WTC11 (cell line): ENCODE results near the gene TAF15. TPM values are rescaled to one million over a fixed set of nuclear protein-coding genes. Genes with fewer than 3 reads are reported as not detected.

Source experiments
- ATAC-seq: fragments of 200-7000 bp; cut with Tn5 transposase; 2 replicates; pipeline ENCODE4 v1.10.0; 2021; ENCODE audit warnings: mild to moderate bottlenecking, moderate library complexity
- CTCF ChIA-PET: fragments of 300-600 bp; sonication (Branson Sonifier 250); formaldehyde crosslinking; loops from one replicate; lab custom pipeline; 2021; ENCODE audit warnings: antibody characterized with exemption; lab: Charles Lee
- POLR2A ChIA-PET: fragments of 350-600 bp; sonication (Branson Sonifier 250); formaldehyde crosslinking; loops from one replicate; lab custom pipeline; 2021; ENCODE audit warnings: antibody characterized with exemption; lab: Charles Lee
- DNase-seq: peaks from one replicate; pipeline ENCODE4 v3.0.0; 2021; ENCODE audit warnings: low spot score
- H3K27ac Mint-ChIP-seq: 2 replicates; pipeline ENCODE4 v1.8.0; 2021; ENCODE audit warnings: mixed read lengths
- H3K27me3 Mint-ChIP-seq: 2 replicates; pipeline ENCODE4 v1.8.0; 2021; ENCODE audit warnings: low read depth, mild to moderate bottlenecking, moderate library complexity, mixed read lengths
- H3K36me3 Mint-ChIP-seq: 2 replicates; pipeline ENCODE4 v1.8.0; 2021; ENCODE audit warnings: mixed read lengths
- H3K4me1 Mint-ChIP-seq: 2 replicates; pipeline ENCODE4 v1.8.0; 2022; ENCODE audit warnings: mixed read lengths
- H3K4me3 Mint-ChIP-seq: 2 replicates; pipeline ENCODE4 v1.8.0; 2021; ENCODE audit warnings: mild to moderate bottlenecking, moderate library complexity, mixed read lengths
- H3K9me3 Mint-ChIP-seq: 2 replicates; pipeline ENCODE4 v1.8.0; 2021; ENCODE audit warnings: mixed read lengths
- ETV6 ChIP-seq: sonication (generic); formaldehyde crosslinking; IDR thresholded peaks from 2 replicates; pipeline ENCODE4 v1.8.1; 2022; ENCODE audit warnings: mild to moderate bottlenecking, missing genetic modification reagents
- NR1H2 ChIP-seq: sonication (generic); formaldehyde crosslinking; IDR thresholded peaks from 2 replicates; pipeline ENCODE4 v1.9.0; 2021; ENCODE audit warnings: mild to moderate bottlenecking, moderate library complexity, missing genetic modification reagents
- ZNF423 ChIP-seq: fragments of 250-450 bp; sonication (Bioruptor Pico); IDR thresholded peaks from 2 replicates; pipeline ENCODE4 v2.1.2; 2022; ENCODE audit warnings: mild to moderate bottlenecking, moderate library complexity
- total RNA-seq: library from RNA; stranded (reverse); gene quantifications from 3 replicates; pipeline ENCODE4 v1.2.3, GENCODE V29; 2021
- TF ChIP-seq, protein P1 (sequence below): fragments of 250-450 bp; sonication (Bioruptor Pico); conservative IDR thresholded peaks from 2 replicates; pipeline ENCODE4 v1.9.0; 2021; ENCODE audit warnings: mild to moderate bottlenecking

The TAF15 gene
- total RNA-seq, 1 experiment from 2014 or later: 273 TPM

DNA sequence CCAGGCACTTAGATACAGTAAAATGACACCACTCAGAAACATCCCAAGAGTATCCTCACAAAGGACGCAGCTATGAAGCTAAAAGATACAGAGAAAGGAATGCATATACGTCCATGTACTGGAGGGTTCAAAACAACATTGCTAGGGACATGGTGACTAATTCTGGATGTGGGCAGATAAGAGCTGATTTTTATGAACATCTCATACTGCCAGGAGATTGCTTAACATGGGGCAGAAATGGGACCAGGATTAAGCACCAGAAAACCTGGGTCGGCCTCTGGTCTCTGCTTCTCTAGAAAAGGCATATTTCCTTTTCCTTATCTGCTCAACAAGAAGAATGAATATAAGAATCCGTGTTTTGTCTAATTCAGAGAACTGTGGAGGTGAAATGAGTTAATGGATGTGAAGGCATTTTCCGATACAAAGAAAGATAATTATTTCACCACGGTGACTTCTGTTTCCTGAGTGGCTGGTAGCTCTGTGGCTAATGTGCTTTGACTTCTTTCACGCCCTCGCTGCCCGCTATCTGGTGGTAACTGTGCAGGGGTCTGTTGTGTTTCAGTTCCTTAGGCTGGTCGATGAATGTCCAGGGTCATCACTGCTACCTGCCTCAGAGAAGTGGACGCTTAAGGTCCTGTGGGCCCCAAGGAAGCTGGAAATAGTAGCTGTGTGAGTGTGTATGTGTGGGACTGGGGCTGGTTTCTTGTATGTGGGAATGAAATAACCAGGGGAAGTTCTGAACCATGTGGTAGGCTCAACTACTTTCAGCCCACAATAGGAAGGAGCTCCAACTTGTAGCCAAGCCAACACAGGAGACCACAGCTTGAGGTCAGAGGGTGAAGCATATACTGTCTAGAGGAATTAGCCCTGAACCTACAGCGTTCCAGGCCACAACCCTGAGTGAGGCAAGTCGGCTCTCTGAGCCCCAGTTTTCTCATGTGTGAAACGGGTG, 86.6 kb downstream of the TAF15 start:
- CTCF ChIA-PET: interaction anchor here (0.6 kb wide), 1 partner anchor 132 kb away, joined by 3 read pairs; no protein-coding TSS in a partner anchor

More for the DNA sequence above, 86.6 kb downstream of the TAF15 start:
- DNase-seq (no peak), ATAC-seq (no peak)
- Mint-ChIP-seq H3K27me3 (no peaks in the 10 kb centered on the region), H3K36me3 (no peaks in the 10 kb centered on the region), H3K4me3 (no peak overlapping the region), H3K9me3 (no peaks in the 10 kb centered on the region), H3K4me1 (peaks cover 11% of the 10 kb centered on the region), H3K27ac (no peak overlapping the region)
- no peak for TF ChIP-seq ETV6 (CRISPR knock-in tag)
- TF ChIP-seq ZNF423 (CRISPR knock-in tag): no peak
- TF ChIP-seq NR1H2 (CRISPR knock-in tag): no peak
- TF ChIP-seq, protein P1, sequence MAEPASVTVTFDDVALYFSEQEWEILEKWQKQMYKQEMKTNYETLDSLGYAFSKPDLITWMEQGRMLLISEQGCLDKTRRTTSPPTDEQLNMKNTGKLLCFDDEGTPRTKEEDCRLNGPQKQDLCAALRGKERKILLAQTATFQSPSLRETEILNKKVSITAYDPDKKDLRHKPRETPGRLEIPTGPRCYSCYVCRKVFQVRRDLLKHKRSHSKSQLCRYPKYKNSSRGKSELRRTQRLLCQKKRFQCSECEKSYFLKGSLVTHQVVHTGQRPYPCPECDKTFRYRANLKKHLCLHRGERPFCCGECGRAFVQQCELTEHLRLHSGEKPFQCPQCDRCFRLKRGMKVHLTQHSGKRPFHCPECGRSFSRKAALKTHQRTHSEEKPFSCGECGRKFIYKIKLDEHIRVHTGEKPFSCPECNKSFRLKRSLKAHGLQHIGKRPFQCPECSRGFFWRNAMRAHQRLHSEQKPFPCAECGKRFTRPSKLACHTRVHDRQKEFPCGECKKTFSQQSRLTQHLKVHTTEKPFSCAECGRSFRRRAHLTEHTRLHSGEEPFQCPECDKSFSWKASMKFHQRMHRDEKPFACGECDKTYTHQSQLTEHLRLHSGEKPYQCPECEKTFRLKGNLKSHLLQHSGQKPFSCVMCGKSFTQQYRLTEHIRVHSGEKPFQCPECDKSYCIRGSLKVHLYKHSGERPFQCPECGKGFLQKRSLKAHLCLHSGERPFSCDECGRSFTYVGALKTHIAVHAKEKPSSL (CRISPR knock-in tag): no peak
- POLR2A ChIA-PET: no interaction called here

Other genes with a start within 250 kb of the TAF15 start
- gene SLFN14, start 248.7 kb upstream of the TAF15 start, total RNA-seq: not detected in 3 replicates
- gene PEX12, start 230.9 kb upstream of the TAF15 start, total RNA-seq: 4.7 to 6.5 TPM (median 5.2 TPM) in 3 replicates
- gene AP2B1, start 222.2 kb upstream of the TAF15 start, total RNA-seq: 195 to 212 TPM (median 201 TPM) in 3 replicates
- 17.4 to 25.4 TPM (median 25.3 TPM) in 3 replicates for gene RASL10B, start 77.8 kb upstream of the TAF15 start, total RNA-seq
- gene GAS2L2, start 56.2 kb upstream of the TAF15 start, total RNA-seq: 0.07 to 0.30 TPM (median 0.15 TPM) in 3 replicates
- gene C17orf50, start 48.6 kb upstream of the TAF15 start, total RNA-seq: 0.30 to 0.89 TPM (median 0.35 TPM) in 3 replicates
- gene MMP28, start 13.8 kb upstream of the TAF15 start, total RNA-seq: 0.22 TPM in 1 of 3 replicates, not detected in the others
- not detected in 3 replicates for gene HEATR9, start 59.4 kb downstream of the TAF15 start, total RNA-seq
- gene CCL5, start 70.9 kb downstream of the TAF15 start, total RNA-seq: 0.17 to 0.37 TPM (median 0.27 TPM) in 3 replicates
- 4.7 to 6.4 TPM (median 5.2 TPM) in 3 replicates for gene RDM1, start 121.3 kb downstream of the TAF15 start, total RNA-seq
- not detected in 3 replicates for gene LYZL6, start 134.2 kb downstream of the TAF15 start, total RNA-seq
- gene CCL16, start 172.0 kb downstream of the TAF15 start, total RNA-seq: not detected in 3 replicates
- gene CCL14, start 177.2 kb downstream of the TAF15 start, total RNA-seq: not detected in 3 replicates
- not detected in 3 replicates for gene CCL15, start 192.1 kb downstream of the TAF15 start, total RNA-seq
- gene CCL23, start 208.5 kb downstream of the TAF15 start, total RNA-seq: not detected in 3 replicates